Activated CD4-positive, alpha-beta T cell treated with anti-CD3 and anti-CD28 coated beads for 4 hours (primary cell): ENCODE data around the gene RFX4.

ENCODE experiments used
- DNase-seq, 2 donors: peaks; one replicate each; pipeline ENCODE4 v3.0.0-alpha.2; 2020

Gene RFX4

GRCh38 chr12:106582641-106583230 lies at the start of gene RFX4:
Gene RFX4 (plus strand): TSS chr12:106583004. CDS start chr12:106583321, 317 bp downstream.
- DNase-seq, result no peak

GRCh38 chr12:106541201-106541600 lies 41.6 kb upstream of the RFX4 start:
- no peak for DNase-seq

GRCh38 chr12:106551410-106551809 lies 31.4 kb upstream of the RFX4 start:
- no peak for DNase-seq

- no peak for DNase-seq
Measured at GRCh38 chr12:106552228-106552627, 30.6 kb upstream of the RFX4 start.

- no peak for DNase-seq
Measured at GRCh38 chr12:106564678-106565329, 18.0 kb upstream of the RFX4 start.

GRCh38 chr12:106566771-106567170 lies 16.0 kb upstream of the RFX4 start:
- no peak for DNase-seq

- DNase-seq, result no peak
Measured at GRCh38 chr12:106573239-106573638, 9.6 kb upstream of the RFX4 start.

- no peak for DNase-seq
Measured at GRCh38 chr12:106576848-106577247, 6.0 kb upstream of the RFX4 start.

GRCh38 chr12:106580671-106581508 lies 1.9 kb upstream of the RFX4 start:
- DNase-seq, result no peak

- DNase-seq, result no peak
Measured at GRCh38 chr12:106581543-106582248, 1.1 kb upstream of the RFX4 start.

GRCh38 chr12:106582249-106582591 lies 584 bp upstream of the RFX4 start:
- no peak for DNase-seq

GRCh38 chr12:106583242-106584103 lies 669 bp downstream of the RFX4 start:
- DNase-seq, result no peak

- DNase-seq, result no peak
Measured at GRCh38 chr12:106584104-106585064, 1.6 kb downstream of the RFX4 start.

GRCh38 chr12:106585105-106585520 lies 2.3 kb downstream of the RFX4 start:
- no peak for DNase-seq

- no peak for DNase-seq
Measured at GRCh38 chr12:106585521-106586277, 2.9 kb downstream of the RFX4 start.

- DNase-seq, result no peak
Measured at GRCh38 chr12:106586278-106586802, 3.5 kb downstream of the RFX4 start.

GRCh38 chr12:106586803-106587684 lies 4.2 kb downstream of the RFX4 start:
- no peak for DNase-seq

GRCh38 chr12:106588771-106589170 lies 6.0 kb downstream of the RFX4 start:
- no peak for DNase-seq

- DNase-seq, result no peak
Measured at GRCh38 chr12:106590601-106591000, 7.8 kb downstream of the RFX4 start.
